Measurements from ENCODE around the gene THEMIS2.

GRCh38 chr1:27824411-27824810, 47.9 kb upstream of the THEMIS2 start:
- TF ChIP-seq CTCF (IDR thresholded peaks at IDR 0.05; ENCODE audit: low read depth, low read length) (no peak), POLR2A (IDR thresholded peaks at IDR 0.05; ENCODE audit: extremely low read depth, insufficient read length) (no peak), MYC (IDR thresholded peaks at IDR 0.05; ENCODE audit: low read depth, low read length) (no peak)

Measured in NB4 (cell line).